Dermis microvascular lymphatic vessel endothelial cell (primary cell): ENCODE measurements around the gene GOLGA2. TPM values are rescaled to one million over a fixed set of nuclear protein-coding genes. Genes with fewer than 3 reads are reported as not detected.
"Not testable (repeated sequence)": the region's sequence is repeated elsewhere in the genome, so short reads cannot be mapped to it uniquely, and the experiment has no call there.

ENCODE experiments used
- DNase-seq, 2 donors: peaks; one replicate each; pipeline versions ENCODE4 v3.0.0 to v3.0.0-alpha.2; 2010; ENCODE audit warnings: low read depth in 2 of 2
- total RNA-seq: library from RNA; depleted of rRNA; stranded (reverse); fragments of >200 nt; gene quantifications from 2 replicates; pipeline ENCODE4 v1.2.1, GENCODE V29; 2014

GOLGA2 gene
- total RNA-seq, 1 donor from 2014 or later: 34.7 TPM

GRCh38 chr9:128244091-128244836 lies 31.5 kb downstream of the GOLGA2 start:
- DNase-seq: no peak

GRCh38 chr9:128243215-128244018 lies 32.4 kb downstream of the GOLGA2 start:
- no peak for DNase-seq

GRCh38 chr9:128242828-128243214 lies 33.0 kb downstream of the GOLGA2 start:
- DNase-seq: no peak

GRCh38 chr9:128242124-128242523 lies 33.7 kb downstream of the GOLGA2 start:
- no peak for DNase-seq

GRCh38 chr9:128233817-128234406 lies 41.9 kb downstream of the GOLGA2 start:
- DNase-seq: no peak

- no peak for DNase-seq
These were observed 43.0 kb downstream of the GOLGA2 start for GRCh38 chr9:128232528-128233428.

- DNase-seq: no peak
These were observed 43.9 kb downstream of the GOLGA2 start for GRCh38 chr9:128231638-128232527.

- DNase-seq: not testable (repeated sequence)
These were observed 44.9 kb downstream of the GOLGA2 start for GRCh38 chr9:128230897-128231296.

GRCh38 chr9:128226412-128226801 lies 49.4 kb downstream of the GOLGA2 start:
- DNase-seq: no peak

GRCh38 chr9:128225770-128226411 lies 49.9 kb downstream of the GOLGA2 start:
- DNase-seq: no peak

GRCh38 chr9:128224877-128225276 lies 50.9 kb downstream of the GOLGA2 start:
- no peak for DNase-seq

GRCh38 chr9:128222880-128223670 lies 52.7 kb downstream of the GOLGA2 start:
- no peak for DNase-seq

GRCh38 chr9:128222026-128222425 lies 53.8 kb downstream of the GOLGA2 start:
- no peak for DNase-seq

GRCh38 chr9:128219831-128220230 lies 56.0 kb downstream of the GOLGA2 start:
- no peak for DNase-seq

GRCh38 chr9:128218518-128219389 lies 57.1 kb downstream of the GOLGA2 start:
- peak in 1 of 2 donors; percentile 89 for DNase-seq

- DNase-seq: no peak
These were observed 57.7 kb downstream of the GOLGA2 start for GRCh38 chr9:128218172-128218517.

GRCh38 chr9:128216781-128217553 lies 58.8 kb downstream of the GOLGA2 start:
- no peak for DNase-seq
